Measurements from ENCODE around the gene GLYATL1B. TPM values are rescaled to one million over a fixed set of nuclear protein-coding genes. Genes with fewer than 3 reads are reported as not detected.
"Not testable (repeated sequence)": the region's sequence is repeated elsewhere in the genome, so short reads cannot be mapped to it uniquely, and the experiment has no call there.

Gene GLYATL1B
- total RNA-seq, 2 donors from 2014 or later = not detected

- intact Hi-C loops (cut with DNase I) = no loop called here
- Histone ChIP-seq H3K4me1 (no peaks in the 10 kb centered on the region), H3K36me3 (no peaks in the 10 kb centered on the region), H3K4me3 (no peak overlapping the region), H3K27me3 (no peaks in the 10 kb centered on the region), H3K9ac (ENCODE audit: low read depth in 2 of 2, low read length in 2 of 2) (no peak overlapping the region), H3K9me3 (no peaks in the 10 kb centered on the region), H3K27ac (no peak overlapping the region)
- TF ChIP-seq CTCF (IDR thresholded peaks at IDR 0.05) = no peak
- DNase-seq = no peak
Observed at GRCh38 chr11:59062602-59063529, 23.2 kb upstream of the GLYATL1B start.

GRCh38 chr11:59063996-59064727 lies 21.9 kb upstream of the GLYATL1B start:
- H3K27me3 ChIP-seq; H3K36me3 ChIP-seq; DNase-seq; H3K4me1 ChIP-seq; H3K9ac ChIP-seq (ENCODE audit: low read depth in 2 of 2, low read length in 2 of 2); intact Hi-C loops (cut with DNase I); H3K9me3 ChIP-seq; H3K4me3 ChIP-seq; H3K27ac ChIP-seq: not testable (repeated sequence)

- Histone ChIP-seq H3K9me3 (no peaks in the 10 kb centered on the region), H3K9ac (ENCODE audit: low read depth in 2 of 2, low read length in 2 of 2) (no peak overlapping the region), H3K27me3 (no peaks in the 10 kb centered on the region), H3K4me3 (no peak overlapping the region), H3K36me3 (no peaks in the 10 kb centered on the region), H3K4me1 (no peaks in the 10 kb centered on the region), H3K27ac (no peak overlapping the region)
- intact Hi-C loops (cut with DNase I) = no loop called here
- no peak for TF ChIP-seq CTCF (IDR thresholded peaks at IDR 0.05)
- no peak for DNase-seq
Observed at GRCh38 chr11:59069087-59069486, 17.0 kb upstream of the GLYATL1B start.

GRCh38 chr11:59076876-59077571 lies 9.1 kb upstream of the GLYATL1B start:
- no peaks in the 10 kb centered on the region for H3K36me3 ChIP-seq
- H3K27me3 ChIP-seq = no peaks in the 10 kb centered on the region
- no peak overlapping the region for H3K4me3 ChIP-seq
- no peak overlapping the region for H3K27ac ChIP-seq
- intact Hi-C loops (cut with DNase I) = no loop called here
- no peak overlapping the region for H3K9ac ChIP-seq (ENCODE audit: low read depth in 2 of 2, low read length in 2 of 2)
- DNase-seq = no peak
- no peak for TF ChIP-seq CTCF (IDR thresholded peaks at IDR 0.05)
- no peaks in the 10 kb centered on the region for H3K9me3 ChIP-seq
- H3K4me1 ChIP-seq = no peaks in the 10 kb centered on the region

GRCh38 chr11:59078435-59078834 lies 7.7 kb upstream of the GLYATL1B start:
- Histone ChIP-seq H3K36me3 (no peaks in the 10 kb centered on the region), H3K4me3 (no peak overlapping the region), H3K9ac (ENCODE audit: low read depth in 2 of 2, low read length in 2 of 2) (no peak overlapping the region), H3K4me1 (no peaks in the 10 kb centered on the region), H3K27me3 (no peaks in the 10 kb centered on the region), H3K27ac (no peak overlapping the region), H3K9me3 (no peaks in the 10 kb centered on the region)
- TF ChIP-seq CTCF (IDR thresholded peaks at IDR 0.05) = no peak
- DNase-seq = no peak
- intact Hi-C loops (cut with DNase I) = no loop called here

Data from colonic mucosa (tissue), 4 donors.